ENCODE measurements around the gene LITAF.
"Not testable (repeated sequence)": the region's sequence is repeated elsewhere in the genome, so short reads cannot be mapped to it uniquely, and the experiment has no call there.

LITAF gene

DNA sequence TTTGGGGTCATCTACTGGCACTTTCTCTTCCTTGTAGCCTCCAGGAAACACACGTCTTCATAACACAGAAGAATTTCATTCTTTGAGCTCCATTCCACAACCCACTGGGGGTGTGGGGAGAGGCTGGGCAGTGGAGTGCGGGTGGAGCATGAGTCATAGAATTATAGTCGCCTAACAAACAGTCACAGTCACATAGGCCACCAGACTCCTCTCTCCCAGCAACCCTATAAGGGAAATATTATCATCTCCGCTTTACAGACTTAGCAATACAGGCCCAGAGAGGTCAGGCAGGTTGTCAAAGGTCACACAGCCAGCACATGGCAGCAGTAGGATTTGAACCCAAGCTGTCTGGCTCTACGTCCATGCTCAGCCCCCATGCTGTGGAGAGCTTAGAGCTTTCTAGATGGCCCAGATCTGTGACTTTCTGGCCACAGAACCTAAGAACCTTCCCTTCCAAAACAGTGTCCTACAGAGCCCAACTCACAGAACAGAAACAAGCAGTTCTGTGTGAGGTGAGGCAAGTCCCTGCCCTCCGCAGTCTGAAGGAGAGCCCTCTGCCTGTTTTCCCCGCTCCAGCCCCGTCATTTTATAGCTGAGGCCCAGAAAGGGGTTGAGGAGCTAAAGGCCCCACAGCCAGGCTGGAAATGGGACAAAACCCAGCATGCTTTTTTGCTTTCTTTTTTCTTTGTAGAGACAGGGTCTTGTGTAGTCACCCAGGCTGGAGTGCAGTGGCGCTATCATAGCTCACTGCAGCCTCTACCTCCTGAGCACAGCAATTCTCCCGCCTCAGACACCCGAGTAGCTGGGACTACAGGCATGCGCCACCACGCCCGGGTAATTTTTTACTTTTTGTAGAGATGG, 10.7 kb upstream of the LITAF start:
- DNase-seq: no peak

DNA sequence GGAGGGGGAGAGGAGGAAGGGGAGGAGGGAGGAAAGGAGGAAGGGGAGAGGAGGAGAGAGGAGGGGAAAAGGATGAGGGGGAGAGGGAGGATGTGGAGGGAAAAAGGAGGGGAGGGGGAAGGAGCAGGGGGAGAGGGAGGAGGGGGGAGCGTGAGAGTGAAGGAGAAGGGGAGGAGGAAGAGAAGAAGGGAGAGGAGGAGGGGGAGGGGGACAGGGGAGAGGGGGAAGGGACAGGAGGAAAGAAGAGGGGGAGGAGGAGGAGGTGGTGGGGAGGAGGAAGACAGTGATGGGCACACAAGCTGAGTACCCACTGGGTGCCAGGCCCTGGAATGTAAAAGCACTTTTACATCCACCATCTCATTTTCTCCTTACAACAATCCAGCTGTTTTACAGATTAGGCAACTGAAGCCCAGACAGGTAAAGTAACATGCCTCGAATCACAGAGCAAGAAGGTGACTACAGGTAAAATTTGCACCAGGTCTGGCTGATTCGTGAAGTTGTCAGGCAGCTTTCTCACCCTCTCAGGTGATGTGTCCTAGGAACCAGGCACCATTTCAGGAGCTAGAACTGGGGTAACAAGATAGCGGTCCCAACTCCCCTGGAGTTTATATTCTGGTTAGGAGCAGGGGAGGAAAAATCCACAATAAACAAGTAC, 10.0 kb upstream of the LITAF start:
- no peak for DNase-seq

DNA sequence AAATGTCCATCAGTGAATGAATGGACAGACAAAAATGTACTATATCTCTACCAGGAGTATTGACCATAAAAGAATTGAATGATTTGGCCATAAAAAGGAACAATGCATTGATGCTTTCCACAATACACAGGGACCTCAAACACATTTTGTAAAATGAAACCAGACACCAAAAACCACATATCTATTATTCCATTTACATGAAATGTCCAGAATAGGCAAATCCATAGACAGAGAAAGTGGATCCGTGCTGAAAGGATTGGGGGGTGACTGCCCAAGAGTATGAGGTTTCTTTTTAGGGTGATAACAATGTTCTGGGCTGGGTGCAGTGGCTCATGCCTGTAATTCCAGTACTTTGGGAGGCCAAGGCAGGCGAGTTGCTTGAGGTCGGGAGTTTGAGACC, 6.9 kb upstream of the LITAF start:
- no peak for DNase-seq

DNA sequence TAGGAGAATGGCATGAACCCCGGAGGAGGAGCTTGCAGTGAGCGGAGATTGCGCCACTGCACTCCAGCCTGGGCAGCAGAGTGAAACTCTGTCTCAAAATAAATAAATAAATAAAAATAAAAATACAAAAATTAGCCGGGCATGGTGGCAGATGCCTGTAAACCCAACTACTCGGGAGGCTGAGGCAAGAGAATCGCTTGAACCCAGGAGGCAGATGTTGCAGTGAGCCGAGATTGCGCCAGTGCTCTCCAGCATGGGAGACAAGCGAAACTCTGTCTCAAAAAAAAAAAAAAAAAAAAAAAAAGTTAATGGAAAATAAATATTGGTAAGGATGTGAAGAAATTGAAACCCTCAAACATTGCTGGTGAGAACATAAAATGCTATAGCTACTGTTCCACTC, 6.4 kb upstream of the LITAF start:
- DNase-seq: not testable (repeated sequence)

DNA sequence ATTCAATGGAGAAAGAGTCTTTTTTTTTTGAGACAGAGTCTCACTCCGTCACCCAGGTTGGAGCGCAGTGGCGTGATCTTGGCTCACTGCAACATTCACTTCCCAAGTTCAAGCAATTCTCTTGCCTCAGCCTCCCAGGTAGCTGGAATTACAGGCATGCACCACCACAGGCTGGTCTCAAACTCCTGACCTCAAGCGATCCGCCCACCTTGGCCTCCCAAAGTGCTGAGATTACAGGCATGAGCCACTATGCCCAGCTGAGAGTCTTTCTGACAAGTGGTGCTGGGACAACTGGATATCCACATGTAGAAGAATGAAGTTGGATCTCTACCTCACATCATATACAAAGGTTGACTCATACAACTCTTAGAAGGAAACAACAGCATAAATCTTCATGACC, 4.9 kb upstream of the LITAF start:
- DNase-seq: not testable (repeated sequence)

DNA sequence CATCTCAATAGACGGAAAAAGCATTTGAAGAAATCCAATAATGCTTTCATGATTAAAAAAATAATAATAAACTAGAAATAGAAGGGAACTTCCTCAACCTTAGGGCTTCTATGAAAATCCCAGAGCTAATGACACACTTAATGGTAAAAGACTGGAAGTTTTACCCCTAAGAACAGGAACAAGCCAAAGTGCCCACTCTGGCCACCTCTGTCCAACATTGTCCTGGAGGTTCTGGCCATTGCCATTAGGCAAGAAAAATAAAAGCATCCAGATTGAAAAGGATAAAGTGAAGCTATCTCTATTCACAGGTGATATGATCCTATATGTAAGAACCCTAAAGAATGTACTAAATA, 2.5 kb upstream of the LITAF start:
- no peak for DNase-seq

DNA sequence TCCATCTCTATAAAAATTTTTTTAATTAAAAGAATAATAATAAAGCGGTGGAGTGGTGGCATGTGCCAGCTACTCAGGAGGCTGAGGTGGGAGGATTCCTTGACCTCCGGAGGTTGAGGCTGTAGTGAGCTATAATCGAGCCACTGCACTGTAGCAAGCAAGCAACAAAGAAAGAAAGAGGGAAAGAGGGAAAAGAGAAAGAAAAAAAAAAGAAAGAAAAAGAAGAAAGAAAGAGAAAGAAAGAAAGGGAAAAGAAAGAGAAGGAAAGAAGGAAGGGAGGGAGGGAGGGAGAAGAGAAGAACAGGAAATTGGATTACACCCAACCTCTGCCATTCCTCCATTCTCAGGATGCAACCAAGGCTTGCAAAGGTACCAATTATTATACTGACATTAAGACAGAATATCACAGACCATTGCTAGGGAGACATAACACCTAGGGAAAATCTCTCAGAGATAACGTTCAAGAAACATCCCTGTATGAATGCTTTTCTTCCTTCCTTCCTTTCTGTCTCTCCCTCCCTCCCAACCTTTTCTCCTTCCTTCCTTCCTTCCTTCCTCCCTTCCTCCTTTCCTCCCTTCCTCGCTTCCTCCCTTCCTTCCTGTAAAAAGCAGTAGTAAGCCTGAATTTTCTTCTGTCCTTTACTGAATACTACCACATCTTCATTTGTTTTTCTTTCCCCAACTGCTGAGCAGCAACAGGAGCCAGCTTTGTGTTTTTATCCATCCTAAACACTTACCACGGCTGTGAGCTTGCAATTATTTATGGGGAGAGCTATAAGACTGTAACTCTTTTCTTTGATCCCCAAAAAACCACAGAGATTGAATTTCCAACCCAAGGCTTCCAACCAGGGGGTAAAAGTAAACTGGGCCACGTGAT, 1.8 kb upstream of the LITAF start:
- no peak for DNase-seq

DNA sequence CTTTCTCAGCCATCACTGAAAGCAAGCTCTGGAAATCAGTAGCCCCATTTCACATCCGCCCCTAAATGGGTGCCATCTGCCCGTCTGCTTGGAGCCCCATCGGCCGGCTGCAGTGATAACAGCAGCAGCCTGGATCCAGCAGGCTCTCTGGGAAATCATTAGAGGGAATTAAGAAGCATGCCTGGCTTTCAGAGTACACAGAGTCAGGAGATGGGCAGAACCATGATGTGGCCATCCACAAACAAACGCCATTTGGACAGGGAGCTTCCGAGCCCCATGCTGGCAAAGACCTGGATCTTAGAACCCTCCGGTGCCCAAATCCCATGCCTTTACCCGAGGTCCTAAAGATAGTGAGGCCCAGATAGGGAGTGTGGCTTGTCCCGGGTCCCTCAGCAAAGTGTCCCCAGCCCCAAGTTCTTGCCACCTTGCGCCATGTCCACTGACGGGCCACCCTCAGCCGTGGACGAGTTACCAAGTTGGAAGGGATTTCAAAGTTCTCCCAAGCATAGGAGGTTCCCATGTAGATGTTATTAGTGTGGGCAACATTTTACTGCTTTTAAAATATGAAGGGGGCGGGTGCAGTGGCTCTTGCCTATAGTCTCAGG, 1.0 kb upstream of the LITAF start:
- no peak for DNase-seq

DNA sequence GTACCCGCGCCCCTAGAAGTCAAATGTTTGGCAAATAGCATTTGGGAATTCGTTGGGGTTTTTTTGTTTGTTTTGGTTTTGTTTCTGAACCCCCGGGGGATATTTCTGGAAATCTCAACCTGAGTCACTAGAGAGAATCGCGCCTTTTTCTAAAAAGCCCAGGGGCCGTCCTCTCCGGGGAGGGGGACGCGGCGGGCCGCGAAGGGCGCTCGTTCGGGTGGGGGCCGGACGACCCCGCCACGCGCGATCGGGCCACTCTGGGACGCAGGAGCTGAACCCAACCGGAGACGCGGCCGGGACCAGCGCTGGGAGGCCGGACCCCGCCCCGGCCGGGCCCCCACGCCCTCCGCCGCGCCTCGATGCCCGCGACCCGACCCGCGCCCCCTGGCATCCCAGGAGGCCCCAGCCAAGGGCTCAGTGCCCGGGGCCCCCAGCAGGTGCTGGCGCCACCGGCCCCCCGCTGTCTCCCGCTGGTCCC, 302 bp downstream of the LITAF start:
- no peak for DNase-seq

DNA sequence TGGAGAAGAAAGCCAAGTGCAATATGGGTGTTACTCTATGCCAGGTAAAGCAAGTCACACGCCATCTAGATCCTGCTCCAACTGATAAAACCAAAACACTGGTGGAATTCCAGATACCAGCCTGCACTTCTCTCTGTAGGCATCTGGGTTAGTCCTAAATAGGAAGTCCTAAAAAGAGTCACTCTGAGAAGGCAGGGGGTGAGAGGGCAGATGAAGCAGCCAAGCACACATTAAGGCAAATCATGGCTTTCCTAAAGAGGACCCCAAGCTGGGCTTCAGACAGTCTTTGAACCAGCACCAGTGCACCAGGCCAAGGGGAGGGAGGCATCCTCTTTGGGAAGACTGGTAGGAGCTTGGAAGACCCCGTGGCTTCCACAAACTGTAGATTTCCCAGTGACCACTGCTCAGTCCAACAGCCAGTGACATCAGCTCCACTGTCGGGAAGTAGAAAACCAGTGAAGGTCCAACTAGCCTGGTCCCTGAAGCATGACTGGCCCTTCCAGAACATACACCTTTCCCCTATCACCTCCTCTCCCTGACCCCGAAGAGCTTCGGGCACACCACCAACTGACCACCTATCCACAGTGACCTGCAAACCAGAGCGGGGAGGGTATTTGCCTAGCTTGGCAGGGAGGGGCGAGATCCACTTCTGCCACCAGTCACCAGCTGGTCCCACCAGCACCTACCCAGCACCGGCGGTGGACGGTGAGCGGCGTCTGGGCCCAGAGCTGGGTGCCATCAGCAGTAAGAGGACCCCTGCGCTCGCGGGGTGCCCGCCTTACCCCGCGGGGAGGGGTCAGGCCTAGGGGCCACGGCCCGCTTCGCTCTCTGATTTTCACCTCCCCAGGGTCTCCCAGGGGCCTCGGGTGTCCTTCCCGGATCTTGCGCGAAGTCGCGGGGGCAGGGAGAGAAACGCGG, 1.0 kb downstream of the LITAF start:
- DNase-seq: no peak

DNA sequence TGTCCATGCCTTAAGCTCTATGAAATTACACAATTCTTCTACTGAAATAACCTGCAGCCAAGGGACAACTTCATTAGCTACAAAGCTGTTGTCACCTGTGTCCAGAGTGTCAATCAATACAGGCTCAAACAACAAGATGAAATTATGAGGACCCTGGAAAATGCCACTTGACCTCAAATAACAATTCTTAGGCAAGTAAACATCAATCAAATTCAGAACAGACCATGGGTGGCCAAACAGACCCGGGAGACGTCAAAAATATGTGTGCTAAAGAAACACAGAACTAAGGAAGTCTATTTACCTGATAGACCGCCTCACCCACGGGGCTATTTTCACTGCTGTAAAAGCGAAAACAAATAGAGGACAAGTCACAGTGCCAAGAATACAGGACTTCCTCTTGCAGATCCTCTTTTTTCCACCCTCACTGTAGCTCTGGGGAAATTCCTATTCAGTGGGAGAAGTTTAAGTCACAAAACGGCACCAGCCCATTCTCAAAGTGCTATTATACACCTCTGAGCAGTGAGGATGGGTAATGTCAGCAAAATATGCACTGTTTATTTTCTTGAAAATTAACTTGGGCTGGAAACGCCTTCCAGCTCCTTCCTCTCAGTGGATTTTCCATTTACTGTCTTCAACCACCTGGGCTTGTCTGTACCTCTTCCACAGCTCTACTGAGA, 2.7 kb downstream of the LITAF start:
- no peak for DNase-seq

DNA sequence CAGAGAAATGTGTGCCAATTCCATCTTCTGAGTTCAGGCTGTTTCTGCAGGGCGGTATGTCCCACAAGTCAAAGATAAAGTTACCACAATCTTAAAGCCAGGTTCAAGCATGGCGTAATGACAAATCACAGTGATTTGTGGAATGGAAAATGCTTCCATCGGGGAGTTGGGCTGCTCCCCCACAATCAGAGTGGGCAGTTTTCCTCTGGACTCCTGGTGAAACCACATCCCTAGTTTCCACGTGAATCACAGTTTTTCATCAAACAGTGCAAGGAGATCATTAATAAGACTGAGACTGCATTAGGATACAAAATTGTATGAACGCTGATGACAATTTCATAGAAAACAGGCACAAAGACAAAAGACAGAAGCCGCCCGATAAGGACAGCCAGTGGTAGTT, 3.6 kb downstream of the LITAF start:
- no peak for DNase-seq

DNA sequence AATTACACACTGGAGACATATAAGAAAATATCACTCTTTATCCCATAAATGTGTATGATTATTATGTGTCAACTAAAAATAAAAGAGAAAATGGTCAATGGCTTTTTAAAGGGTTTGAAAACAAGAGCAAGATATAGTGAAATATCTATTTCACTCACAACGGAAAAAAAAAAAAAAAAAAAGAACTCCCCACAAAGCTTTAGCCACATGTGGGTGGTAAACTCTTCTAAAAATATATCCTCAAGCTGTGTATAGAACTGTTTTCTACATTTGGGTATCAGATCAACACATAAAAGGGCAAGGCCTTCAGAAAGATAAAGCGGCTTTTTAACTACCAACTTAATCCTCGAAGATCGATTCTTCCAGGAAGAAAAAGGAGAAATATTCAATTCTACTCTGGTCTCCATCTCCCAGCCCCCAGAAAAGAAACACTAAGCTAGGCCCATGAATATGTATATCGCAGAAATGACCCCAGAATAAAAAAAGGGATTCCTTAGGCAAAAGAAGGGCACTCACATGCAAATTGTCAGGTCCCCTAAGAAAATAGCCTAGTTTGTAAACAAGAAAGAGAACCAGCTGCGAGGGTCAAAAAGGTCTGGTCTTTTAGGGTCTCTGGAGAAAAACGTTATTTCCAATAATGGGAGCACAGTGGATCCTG, 4.4 kb downstream of the LITAF start:
- DNase-seq: no peak

DNA sequence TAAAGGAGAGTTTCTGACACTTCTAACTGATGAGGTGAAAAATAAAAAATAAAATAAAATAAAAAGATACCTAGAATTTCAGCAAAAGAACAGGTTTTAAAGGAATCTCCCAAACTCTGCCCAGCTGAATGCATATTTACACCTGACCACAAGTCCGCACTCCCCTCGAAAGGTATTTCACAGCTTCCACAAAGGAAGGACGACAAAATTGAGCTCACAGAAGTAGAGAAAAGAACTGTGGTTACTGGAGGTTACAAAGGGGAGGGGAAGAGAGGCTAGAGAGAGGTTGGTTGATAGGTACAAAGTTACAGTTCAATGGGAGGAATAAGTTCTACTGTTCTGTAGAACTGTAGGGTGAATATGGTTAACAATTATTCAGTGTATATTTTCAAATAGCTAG, 5.0 kb downstream of the LITAF start:
- no peak for DNase-seq

DNA sequence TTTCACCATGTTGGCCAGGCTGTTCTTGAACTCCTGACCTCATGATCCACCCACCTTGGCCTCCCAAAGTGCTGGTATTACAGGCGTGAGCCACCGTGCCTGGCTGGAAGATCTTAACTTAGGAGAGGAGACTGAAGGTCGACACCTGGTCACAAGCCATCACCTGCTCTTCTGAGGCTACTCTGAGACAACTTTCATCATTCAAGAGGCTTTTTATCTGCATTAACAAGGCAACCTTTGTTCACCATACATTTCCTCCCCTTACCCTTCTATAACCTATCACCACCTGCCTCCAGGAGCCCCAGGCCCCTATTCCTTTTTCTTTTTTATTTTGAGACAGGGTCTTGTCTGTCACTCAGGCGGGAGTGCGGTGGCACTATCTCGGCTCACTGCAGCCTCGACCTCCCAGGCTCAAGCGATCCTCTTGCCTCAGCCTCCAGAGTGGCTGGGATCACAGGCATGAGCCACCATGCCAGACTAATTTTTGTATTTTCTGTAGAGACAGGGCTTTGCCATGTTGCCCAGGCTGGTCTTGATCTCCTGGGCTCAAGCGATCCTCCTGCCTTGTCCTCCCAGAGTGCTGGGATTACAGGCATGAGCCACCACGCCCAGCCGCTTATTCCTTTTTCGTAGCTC, 6.2 kb downstream of the LITAF start:
- no peak for DNase-seq

DNA sequence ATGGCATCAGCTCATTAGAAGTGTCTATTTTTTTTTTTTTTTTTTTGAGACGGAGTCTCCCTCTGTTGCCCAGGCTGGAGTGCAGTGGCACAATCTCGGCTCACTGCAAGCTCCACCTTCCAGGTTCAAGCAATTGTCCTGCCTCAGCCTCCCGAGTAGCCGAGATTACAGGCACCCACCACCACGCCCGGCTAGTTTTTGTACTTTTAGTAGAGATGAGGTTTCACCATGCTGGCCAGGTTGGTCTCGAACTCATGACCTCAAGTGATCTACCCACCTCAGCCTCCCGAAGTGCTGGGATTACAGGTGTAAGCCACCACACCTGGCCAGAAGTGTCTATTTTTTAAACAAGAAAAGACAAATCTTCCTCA, 9.4 kb downstream of the LITAF start:
- not testable (repeated sequence) for DNase-seq

DNA sequence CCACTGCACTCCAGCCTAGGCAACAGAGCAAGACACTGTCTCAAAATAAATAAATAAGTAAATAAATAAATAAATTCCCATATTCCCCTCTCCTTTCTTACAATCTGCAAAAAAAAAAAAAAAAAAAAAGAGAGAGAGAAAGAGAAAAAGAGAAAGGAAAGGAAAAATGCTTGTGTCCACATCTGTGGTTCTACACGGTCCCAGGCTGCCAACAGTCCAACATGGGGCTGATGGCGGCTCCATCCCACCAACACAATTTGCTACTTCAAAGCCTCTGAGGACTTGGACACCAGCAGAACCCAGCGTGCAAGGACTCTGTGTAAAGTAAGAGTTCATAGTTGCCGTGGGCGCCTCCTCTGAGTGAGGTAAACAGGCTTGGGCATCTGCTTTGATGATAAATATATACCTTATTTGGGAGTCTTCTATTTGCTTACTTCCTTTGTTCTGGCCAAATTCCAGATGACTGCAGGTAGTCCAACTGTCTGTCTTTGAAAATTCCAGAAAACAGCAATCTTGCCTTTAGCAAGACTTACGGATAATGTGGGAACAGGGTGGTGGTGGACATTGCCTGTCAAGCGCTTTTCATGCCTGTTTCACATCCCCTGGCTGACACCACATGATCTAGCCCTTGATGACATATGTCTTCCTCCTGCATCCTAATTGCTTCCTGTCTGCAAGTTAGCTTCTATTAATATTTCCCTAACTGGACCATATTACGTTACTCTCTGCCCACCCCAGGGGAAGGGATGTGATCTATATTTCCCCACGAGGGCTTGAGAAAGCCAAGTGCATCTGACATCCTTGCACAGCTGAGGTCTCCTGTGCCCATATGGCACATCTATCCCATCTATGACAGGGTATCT, 10.1 kb downstream of the LITAF start:
- no peak for DNase-seq

DNA sequence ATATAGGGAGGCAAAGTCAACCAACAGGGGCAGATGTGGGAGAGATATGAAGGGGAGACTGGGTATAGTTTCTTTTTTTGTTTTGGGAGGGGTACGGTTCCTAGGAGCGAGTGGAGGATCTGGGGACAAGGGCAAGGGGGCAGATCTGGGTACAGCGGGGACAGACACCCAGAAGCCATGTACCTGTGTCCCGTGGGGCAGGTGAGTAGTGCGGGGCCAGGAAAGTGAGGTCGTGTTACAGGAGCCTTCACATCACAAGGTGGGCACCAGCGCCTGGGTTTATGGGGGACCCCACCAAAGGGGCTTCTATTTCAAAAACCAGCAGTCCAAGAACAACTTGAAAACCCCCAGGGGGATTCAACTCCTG, 11.5 kb downstream of the LITAF start:
- DNase-seq: no peak

DNA sequence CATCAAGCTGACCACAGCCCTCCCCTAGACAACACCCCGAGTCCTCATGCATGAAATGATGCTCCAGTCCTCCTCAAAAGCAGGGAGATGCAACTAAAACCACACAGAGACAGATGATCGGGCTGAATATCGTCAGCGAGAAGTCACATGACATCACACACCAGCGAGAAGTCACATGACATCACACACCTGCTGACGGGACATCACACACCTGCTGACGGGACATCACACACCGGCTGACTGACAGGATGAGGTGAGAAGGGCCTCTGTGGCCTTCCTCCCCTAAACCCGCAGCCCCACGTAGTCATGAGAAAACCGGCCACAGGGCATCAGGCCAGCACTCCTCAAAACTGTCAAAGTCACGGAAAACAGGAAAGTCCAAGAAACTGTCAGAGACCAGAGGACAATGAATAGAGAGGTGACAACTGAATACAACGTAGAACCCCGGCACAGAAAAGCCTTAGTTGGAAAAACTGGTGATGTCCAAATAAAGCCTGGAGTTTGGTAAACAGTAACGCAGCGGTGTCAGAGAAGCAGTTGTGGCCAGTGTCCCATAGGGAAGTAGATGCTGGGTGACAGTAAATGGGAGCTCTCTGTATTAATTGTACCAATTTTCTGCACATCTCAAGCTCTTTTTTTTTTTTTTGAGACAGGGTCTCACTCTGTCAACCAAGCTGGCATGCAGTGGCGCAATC, 14.3 kb downstream of the LITAF start:
- no peak for DNase-seq
